Adipose tissue (tissue), 3 donors: ENCODE data around the gene NTM. TPM values are rescaled to one million over a fixed set of nuclear protein-coding genes. Genes with fewer than 3 reads are reported as not detected.
"Not testable (repeated sequence)": the region's sequence is repeated elsewhere in the genome, so short reads cannot be mapped to it uniquely, and the experiment has no call there.

Experiments
- H3K27ac ChIP-seq: one replicate; pipeline ENCODE4 v1.5.1; 2013; ENCODE audit warnings: low read depth, low read length
- WGBS, 3 donors: extraction: QIAGEN DNeasy Blood & Tissue Kit; methylation state at CpG; one replicate each; pipeline ENCODE4 v1.1.7; 2013; 5-methylcytosine and 5-hydroxymethylcytosine counted together
- polyA plus RNA-seq, 3 donors: library from polyadenylated mRNA; stranded (reverse); fragments of 200-250 nt; gene quantifications; one replicate each; pipeline ENCODE4 v1.2.3, GENCODE V29; 2013
- donor health status: healthy with polysubstance abuse.
- donor health status: Bipolar disorder and iron deficiency.
- donor health status: healthy.

Gene NTM
- polyA plus RNA-seq, 3 donors: 0.22 to 2.2 (median 1.6) TPM

DNA sequence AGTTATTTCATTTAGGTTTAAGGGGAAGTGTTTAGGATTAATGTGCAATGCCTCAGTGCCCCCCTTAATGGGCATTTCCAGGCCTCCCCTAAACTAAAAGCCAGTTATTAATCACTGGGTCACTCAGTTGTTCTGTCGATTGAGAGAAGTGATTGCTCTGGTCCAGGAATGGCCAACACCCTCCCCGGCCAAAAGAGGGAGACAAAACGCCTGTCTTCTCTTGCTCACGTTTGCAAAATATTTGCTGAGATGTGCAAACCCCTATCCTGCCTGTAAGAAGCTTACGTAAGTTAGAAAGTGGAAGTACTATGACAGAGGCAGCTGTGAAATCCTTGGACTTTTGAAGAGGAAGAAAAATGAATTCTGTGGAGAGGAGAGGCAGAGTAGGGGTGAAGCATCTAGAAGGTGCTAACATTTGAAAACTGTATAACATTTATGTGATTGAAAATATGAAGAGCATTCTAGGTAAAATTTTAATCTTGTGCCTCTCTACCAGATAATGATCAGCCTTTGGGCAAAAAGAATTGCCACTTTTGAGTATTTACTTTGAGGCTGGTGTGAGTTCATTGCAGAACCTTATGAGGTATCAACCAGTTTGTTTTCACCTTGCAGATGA is 37.7 kb downstream of the NTM start:
- WGBS, 3 donors: 28 to 40% (median 36%) methylated on average over 5 of the region's 5 CpGs
- no peak overlapping the region for H3K27ac ChIP-seq

DNA sequence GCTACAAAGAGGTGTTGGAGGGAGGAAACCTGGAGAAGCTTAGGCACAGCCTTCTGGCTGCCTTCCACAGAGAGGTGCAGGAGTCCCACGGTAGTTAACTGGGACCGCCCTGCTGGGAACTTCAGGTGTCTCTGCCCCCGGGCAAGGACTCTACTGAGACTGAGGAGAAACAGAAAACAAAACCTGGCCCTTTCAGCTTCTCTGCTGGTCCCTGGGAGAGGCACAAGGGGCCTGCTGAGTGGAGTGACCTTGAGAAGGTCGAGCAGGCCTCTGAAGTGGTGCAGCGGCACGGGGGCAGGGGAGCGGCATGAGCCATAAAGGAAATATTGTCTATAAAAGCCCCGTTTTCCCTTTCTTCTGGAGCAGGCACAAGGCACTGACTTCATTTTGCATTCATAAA is 38.9 kb downstream of the NTM start:
- WGBS, 3 donors: 56 to 71% (median 60%) methylated on average over 8 of the region's 8 CpGs

DNA sequence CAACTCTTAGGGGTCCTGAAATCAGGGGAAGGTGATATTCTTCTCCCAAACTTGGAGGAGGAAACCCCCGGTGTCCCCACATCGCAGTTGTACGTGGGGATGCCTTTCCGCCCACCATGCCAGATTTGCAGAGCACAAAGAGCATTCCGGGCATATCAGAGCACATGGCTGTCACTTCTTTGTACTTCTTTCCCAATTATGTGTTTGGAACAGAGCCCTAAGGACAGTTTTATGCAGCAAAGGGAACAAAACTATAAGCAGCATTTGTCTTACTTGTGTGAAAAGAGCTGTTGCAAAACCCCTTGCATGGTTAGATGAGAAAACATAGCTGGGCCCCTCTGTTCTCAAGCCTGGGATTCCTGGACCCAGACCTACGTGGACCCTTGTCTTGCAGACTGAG is 41.2 kb downstream of the NTM start:
- no peak overlapping the region for H3K27ac ChIP-seq
- 70 to 83% (median 77%) methylated on average over 6 of the region's 6 CpGs for WGBS, 3 donors

More for the DNA sequence above, 38.9 kb downstream of the NTM start:
- H3K27ac ChIP-seq: no peak overlapping the region

DNA sequence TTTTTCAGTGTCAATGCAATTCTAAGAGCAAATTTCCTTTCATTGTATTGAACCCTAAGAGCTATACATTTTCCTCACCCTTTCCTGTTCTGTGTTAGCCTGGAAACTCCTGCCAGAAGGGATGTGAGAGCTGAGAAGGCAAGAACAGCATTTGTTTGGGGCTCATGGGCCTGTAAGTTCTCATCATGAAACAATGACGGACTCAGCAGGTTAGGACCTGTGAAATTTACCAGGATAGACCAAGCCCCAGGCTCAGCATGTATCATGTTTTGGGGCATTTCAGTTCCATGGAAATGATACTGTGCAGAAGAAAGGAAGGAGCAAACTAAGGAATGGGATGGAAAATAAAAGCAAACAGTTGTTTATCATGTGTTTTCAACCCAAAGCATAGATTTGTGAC is 41.6 kb downstream of the NTM start:
- no peak overlapping the region for H3K27ac ChIP-seq
- WGBS, 3 donors: 76 to 89% (median 83%) methylated on average over 1 of the region's 1 CpG

DNA sequence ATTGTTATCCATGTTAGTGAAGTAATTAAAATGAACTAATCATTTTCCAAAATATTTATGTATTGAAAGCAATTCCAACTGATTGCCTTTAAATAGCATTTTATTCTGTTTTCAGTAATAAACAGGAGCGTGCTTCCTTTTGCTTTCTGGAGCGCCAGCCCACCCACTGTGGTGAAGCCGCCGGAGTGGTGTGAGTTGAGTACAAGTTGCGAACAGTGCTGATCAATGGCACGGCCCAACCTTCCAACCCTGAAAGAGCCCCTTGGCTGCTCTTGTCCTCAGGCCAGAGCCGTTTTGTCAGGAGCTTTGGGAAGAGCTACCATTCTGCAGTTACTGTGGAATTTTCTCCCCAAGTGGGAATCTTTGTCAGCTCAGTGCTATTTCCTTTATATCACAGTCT is 42.8 kb downstream of the NTM start:
- WGBS, 3 donors: 83 to 91% (median 86%) methylated on average over 7 of the region's 7 CpGs
- no peak overlapping the region for H3K27ac ChIP-seq

DNA sequence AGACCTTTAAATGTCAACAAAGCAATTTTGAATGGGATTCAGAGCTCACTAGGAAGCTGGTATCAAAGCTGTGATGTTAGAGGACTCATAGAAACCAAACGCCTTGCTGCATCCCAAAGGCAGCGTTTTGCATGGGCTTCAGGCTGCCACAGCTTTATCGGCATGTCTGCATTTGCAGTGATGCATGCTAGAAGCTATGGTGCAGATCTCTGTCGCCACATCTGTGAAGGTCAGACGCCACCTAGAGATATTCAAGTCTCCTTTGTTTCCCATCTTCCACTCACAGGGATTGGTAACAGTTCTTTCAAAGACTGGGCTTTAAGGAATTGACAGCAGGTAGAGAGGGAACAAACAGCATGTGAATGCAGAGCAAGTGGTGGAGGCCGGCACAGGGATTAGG is 47.8 kb downstream of the NTM start:
- no peak overlapping the region for H3K27ac ChIP-seq
- WGBS, 3 donors: 80 to 88% (median 83%) methylated on average over 6 of the region's 6 CpGs

DNA sequence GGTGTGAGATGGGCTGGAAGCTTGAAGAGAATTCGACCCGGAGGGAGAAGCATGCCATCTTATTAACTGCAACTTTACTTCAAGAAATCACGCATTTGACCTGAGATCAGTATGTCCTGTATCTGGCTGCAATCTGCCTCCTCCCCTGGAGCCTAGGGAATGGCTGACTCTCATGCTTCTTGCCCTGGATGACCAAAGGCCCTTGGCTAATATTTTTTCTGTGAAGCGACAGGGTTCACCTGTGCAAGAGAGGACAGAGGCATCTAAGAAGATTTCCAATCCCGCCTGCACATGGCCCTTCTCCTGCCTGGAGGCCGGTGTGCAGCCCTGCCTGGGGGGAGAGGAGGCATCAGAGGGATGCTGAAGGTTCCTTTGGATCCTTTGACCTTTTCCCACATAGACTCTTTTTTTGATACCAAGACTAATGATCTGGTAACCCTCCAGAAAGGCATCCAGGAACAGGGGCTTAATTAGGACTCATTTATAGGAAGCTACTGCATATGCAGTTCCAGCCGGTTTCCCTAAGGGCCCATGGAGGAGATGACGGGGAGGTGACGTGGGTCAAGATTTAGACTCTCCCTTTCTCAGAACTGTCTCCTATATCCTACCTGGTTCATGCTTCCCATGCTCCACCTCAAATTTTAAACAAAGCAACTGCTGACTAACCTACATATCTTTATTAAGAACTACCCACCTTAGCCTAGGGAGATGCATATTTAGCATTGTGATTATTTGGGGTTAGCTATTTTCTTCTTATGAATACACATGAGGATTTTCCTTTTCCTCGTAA is 50.8 kb downstream of the NTM start:
- H3K27ac ChIP-seq: no peak overlapping the region
- 85 to 92% (median 87%) methylated on average over 10 of the region's 10 CpGs for whole genome bisulfite sequencing, 3 donors

DNA sequence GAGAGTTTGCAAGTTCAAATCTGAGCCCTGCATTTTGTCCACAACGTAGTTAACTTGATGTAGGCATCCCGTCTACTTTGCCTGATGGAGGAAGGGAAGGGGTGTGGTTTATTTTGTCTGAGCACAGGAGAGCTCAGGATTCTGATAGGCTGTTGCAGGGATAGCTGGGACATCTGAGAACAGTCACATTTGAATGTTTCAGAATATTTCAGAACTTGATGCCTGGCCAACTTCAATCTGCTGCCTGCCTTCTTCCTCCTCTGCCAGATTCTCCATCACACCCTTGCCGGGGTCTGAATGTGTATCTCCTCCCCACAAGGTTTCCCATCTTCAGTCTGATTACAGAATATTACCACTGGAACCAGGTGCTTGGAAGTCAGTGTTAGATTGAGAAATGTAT is 51.6 kb downstream of the NTM start:
- no peak overlapping the region for H3K27ac ChIP-seq
- 34 to 68% (median 39%) methylated on average over 3 of the region's 3 CpGs for WGBS, 3 donors

DNA sequence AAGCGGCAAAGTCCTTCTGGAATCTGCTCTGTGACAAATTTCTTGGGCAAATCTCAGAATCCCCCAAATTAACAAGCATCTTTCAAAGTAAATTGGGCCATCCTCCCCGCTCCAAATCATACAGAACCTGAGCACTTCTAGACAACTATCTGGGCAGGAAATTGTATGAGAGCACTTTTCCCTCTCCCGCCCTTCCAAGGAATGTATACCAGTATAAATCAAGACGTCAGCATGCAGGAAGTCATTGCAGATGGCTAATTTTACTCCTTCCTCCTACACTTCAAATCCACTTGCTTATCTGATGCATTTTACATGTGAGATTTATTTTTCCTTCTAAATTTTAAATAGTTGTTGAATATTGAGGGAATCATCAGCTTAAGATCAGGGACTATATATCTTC is 52.1 kb downstream of the NTM start:
- 28 to 72% (median 35%) methylated on average over 4 of the region's 4 CpGs for WGBS, 3 donors
- no peak overlapping the region for H3K27ac ChIP-seq

DNA sequence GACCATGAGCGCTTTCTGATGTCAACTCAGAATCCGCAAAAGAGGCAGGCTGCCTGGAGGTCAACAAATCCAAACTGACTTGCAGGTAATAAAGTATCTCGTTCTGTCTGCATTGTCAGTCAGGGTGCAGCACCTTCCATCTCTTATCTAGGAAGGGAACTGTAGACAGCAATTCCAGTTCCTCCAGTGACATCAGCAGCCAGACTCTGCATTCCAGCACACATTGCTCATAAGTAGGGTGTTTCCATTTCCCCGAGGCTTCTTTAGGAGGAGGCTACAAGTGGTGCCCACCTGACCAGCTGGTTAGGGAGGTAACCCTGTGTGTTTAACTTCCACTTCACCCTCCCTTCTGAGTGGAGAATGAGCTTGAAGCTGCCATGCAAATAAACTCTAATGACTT is 53.3 kb downstream of the NTM start:
- no peak overlapping the region for H3K27ac ChIP-seq
- WGBS, 3 donors: 46 to 66% (median 65%) methylated on average over 4 of the region's 4 CpGs

DNA sequence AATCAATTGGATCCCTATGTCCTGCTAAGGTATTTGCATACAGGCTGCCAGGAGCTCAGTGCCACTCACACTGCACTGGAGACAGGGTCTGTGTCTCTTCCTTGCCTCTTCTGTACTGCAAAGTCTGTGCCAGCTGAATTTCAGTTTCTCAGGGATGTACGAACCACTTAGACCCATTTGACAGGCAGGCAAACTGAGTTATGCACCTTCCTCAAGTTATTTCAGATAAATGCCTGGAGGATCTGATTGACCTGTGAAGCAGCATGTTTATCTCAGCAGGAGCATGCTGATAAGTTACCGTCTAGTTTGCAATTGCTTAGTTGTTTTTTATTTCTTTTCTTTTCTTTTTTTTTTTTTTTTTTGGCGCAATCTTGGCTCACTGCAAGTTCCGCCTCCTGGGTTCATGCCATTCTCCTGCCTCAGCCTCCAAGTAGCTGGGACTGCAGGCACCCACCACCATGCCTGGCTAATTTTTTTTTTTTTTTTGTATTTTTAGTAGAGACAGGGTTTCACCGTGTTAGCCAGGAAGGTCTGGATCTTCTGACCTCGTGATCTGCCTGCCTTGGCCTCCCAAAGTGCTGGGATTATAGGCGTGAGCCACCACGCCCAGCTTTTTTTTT is 54.0 kb downstream of the NTM start:
- 53 to 88% (median 83%) methylated on average over 7 to 8 of the region's 8 CpGs for WGBS, 3 donors
- not testable (repeated sequence) for H3K27ac ChIP-seq

DNA sequence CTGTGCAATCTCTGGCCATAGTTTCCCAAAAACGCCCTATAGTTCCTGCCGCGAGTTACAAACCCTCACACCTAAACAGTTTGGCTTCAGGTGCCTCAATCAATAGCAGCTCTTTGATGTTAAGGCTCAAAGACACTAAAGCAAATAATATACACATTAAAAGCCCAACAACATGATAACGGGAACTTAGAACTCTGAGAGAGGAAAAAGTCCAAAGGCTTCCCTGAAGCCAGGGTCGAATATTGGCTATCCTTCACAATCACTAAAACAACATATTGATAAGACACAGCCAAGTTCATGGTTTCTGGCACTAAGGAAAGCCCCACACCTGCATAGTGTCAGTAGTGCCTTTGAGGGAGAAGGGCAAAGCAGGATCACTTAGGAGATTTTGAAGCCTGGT is 54.9 kb downstream of the NTM start:
- no peak overlapping the region for H3K27ac ChIP-seq
- WGBS, 3 donors: 19 to 81% (median 76%) methylated on average over 5 of the region's 5 CpGs

DNA sequence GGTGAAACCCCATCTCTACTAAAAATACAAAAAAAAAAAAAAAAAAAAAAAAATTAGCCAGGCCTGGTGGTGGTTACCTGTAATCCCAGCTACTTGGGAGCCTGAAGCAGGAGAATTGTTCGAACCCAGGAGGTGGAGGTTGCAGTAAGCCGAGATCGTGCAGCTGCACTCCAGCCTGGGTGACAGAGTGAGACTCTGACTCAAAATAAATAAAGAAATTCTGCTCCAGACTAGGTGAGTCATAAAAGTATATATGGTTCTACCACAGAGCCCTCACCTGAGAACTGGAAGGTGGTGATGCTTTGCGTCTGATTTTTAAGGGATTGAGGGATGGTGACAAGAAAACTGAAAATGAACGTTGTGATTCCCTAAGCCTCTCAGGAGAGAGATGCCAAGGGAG is 58.4 kb downstream of the NTM start:
- 89 to 91% (median 89%) methylated on average over 5 of the region's 5 CpGs for WGBS, 3 donors
- H3K27ac ChIP-seq: no peak overlapping the region

DNA sequence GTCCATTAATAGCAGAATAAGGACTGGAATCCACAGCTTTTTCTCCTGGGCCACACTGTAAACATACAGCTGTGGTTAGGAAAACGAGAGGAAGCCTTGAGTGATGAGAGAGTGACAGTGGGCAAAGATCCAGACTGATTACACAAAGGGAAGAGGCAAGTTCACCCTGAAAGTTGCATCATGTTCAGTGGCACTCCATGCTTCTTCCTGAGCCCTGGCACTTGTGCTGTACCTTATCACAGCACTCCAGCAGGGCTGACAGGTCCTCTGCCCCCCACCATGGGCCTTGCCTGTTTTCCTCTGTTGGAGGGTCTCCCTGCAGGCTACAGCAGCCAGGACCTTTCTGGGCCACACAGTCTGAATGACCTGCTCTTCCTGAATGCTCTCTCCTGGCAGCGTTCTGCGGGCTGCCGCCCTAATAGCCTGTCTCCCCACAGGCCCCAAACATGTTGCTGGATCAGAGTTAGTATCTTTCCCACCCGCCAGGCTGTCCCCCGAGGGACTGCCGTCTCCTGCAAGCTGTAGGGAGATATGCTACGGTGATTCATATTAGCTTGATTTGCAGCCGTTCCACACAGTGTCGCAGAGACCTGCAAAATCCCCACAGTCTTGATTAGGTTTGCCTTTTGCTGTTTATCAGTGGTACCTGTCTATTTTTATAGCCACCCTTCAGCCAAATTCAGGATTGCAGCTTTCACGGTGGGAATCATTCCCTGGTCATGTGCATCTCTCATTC is 60.2 kb downstream of the NTM start:
- 33 to 60% (median 40%) methylated on average over 11 of the region's 11 CpGs for WGBS, 3 donors
- no peak overlapping the region for H3K27ac ChIP-seq

DNA sequence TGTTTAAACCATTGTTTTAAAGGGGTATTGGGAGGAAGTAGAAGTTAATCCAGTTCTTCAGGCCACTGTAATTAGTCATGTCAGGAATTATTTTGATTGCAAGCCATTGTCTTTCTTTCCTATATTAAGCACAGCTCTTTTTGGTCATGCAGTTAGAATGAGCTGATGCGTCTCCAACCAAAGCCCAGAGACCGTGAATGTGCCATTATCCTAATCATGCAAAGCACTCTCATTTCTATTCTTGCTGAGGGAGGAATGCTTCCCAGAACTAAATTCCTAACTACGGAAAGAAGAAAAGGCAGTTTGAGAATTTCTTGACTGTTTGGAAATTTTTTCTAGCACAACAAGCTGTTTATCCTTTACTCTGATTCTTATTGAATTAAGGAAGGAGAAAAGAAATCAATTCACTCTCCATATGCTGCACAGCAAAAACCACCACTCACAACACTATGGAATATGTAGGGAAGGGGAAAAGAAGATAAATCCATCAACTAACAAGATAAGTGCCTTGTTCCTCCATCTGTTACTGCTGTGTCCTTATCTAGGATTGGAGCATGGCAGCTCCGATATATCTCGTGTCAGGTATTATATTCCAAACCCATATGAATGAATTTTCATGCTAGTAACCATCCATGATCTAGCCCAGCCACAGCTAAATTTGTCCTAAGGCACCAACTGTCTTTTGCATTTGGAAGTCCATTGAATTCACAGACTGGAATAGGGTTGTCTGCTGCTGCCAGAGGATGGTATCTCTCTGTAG is 70.8 kb downstream of the NTM start:
- 81 to 87% (median 83%) methylated on average over 5 of the region's 5 CpGs for WGBS, 3 donors
- H3K27ac ChIP-seq: no peak overlapping the region

DNA sequence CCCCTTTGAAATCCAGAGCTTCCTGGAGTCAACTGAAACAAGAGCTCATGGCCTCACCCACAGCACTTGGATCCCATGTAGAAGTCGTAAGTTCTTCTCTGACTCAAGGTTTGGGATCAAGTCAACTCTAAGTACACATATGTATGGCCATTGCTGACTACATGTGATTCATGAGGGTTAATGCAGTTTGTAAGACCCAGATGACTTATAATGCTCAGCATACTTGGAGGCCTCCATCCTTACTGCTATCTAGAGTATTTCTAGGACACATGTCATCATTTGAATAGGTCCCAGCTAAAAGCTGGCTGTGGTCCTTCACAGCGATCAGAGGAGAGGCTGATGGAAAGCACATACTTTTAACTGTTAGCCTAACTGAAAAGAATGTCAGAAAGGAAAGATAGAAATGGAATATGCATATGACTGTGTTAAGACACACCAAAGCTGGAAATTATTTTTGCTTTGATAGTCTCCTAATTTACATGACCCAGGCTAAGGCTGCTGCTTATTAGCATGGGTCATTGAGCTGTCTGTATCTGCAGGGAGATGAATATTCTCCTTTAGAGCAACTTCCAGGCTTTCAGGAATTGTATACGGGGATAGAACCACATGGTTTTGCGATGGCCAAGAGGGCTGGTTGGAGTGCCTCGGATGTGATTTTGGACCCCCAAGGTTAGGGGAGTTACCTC is 76.3 kb downstream of the NTM start:
- WGBS, 3 donors: 60 to 87% (median 71%) methylated on average over 5 of the region's 5 CpGs
- no peak overlapping the region for H3K27ac ChIP-seq

DNA sequence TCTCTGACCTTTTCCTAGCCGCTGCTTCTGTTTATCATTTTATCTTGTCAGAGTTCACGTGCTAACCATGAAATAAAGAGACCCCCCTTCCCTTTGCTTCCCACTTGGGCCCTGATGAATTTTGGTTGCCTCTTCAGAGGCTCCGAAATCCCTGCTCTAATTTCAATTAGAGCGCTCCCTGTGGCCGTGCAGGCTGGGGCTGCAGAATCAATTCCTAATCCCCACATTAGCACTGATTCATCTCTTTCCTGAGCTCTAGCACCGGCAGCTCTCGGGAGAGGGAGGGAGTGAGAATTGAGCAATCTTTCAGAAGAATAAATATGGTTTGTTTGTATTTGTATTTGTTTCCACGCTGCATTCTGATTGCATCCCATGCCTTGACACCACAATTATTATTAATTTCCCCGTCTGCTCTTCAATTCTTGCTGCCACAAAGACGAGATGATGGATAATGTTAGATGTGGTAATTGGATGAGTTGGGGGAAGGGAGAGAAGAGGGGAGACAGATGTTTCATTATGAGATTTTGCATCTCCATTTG is 76.9 kb downstream of the NTM start:
- no peak overlapping the region for H3K27ac ChIP-seq
- WGBS, 3 donors: 65 to 74% (median 68%) methylated on average over 10 of the region's 10 CpGs

DNA sequence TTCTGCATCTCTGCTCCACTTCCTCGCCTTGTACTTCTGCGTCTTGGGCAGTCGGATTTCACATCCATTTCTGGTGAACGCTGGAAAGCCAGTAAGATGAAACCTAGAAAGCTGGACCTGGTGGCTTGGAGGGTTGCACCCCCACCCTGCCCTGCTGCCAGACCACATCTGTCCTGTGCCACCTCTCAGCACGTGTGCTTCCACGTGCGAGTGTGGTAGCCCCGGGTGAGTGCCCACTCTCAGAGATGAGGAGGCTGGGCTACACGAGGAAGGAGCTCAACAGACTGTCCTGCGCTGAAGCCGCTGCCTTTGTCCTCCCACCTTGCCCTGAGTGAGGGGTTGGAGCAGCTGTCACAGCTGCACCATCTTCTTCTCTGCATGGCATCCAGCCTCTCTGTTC is 77.5 kb downstream of the NTM start:
- 86 to 93% (median 92%) methylated on average over 11 of the region's 11 CpGs for WGBS, 3 donors
- H3K27ac ChIP-seq: no peak overlapping the region
